HG03469 (cell line): ENCODE data around the gene SMURF1.
A peak's percentile ranks its signal among the peaks of the same experiment; 100 is the strongest.
"Not testable (repeated sequence)": the region's sequence is repeated elsewhere in the genome, so short reads cannot be mapped to it uniquely, and the experiment has no call there.

Experiments
- ATAC-seq: cut with Tn5 transposase; IDR thresholded peaks from one replicate; pipeline ENCODE4 v1.9.1; 2021; ENCODE audit warnings: mild to moderate bottlenecking, moderate library complexity, moderate number of reproducible peaks; ENCODE audit not compliant: unreplicated experiment

The SMURF1 gene

GRCh38 chr7:99121496-99122021, 22.3 kb downstream of the SMURF1 start:
- no peak for ATAC-seq

- no peak for ATAC-seq
Observed at GRCh38 chr7:99120916-99121315, 23.0 kb downstream of the SMURF1 start.

GRCh38 chr7:99120501-99120900, 23.4 kb downstream of the SMURF1 start:
- ATAC-seq, result no peak

GRCh38 chr7:99118077-99118476, 25.8 kb downstream of the SMURF1 start:
- ATAC-seq, result no peak

- no peak for ATAC-seq
Observed at GRCh38 chr7:99116144-99116543, 27.8 kb downstream of the SMURF1 start.

- ATAC-seq, result no peak
Observed at GRCh38 chr7:99115379-99115778, 28.5 kb downstream of the SMURF1 start.

- no peak for ATAC-seq
Observed at GRCh38 chr7:99112979-99113378, 30.9 kb downstream of the SMURF1 start.

- ATAC-seq, result peak; percentile 58
Observed at GRCh38 chr7:99112097-99112496, 31.8 kb downstream of the SMURF1 start.

GRCh38 chr7:99111591-99111990, 32.3 kb downstream of the SMURF1 start:
- ATAC-seq, result no peak

GRCh38 chr7:99109108-99110051, 34.5 kb downstream of the SMURF1 start:
- ATAC-seq, result no peak

GRCh38 chr7:99108613-99109012, 35.3 kb downstream of the SMURF1 start:
- ATAC-seq, result no peak

GRCh38 chr7:99106821-99107241, 37.1 kb downstream of the SMURF1 start:
- no peak for ATAC-seq

- no peak for ATAC-seq
Observed at GRCh38 chr7:99106411-99106810, 37.5 kb downstream of the SMURF1 start.

- ATAC-seq, result no peak
Observed at GRCh38 chr7:99105756-99106155, 38.2 kb downstream of the SMURF1 start.

GRCh38 chr7:99104631-99105030, 39.3 kb downstream of the SMURF1 start:
- no peak for ATAC-seq

GRCh38 chr7:99103836-99104235, 40.1 kb downstream of the SMURF1 start:
- ATAC-seq, result not testable (repeated sequence)

- no peak for ATAC-seq
Observed at GRCh38 chr7:99102809-99103690, 40.9 kb downstream of the SMURF1 start.

GRCh38 chr7:99102361-99102760, 41.5 kb downstream of the SMURF1 start:
- no peak for ATAC-seq

GRCh38 chr7:99101516-99101915, 42.4 kb downstream of the SMURF1 start:
- ATAC-seq, result not testable (repeated sequence)

GRCh38 chr7:99099499-99100077, 44.3 kb downstream of the SMURF1 start:
- no peak for ATAC-seq
